Left renal pelvis (tissue), 4 donors: Measurements from ENCODE around the gene CADPS2. TPM values are rescaled to one million over a fixed set of nuclear protein-coding genes. Genes with fewer than 3 reads are reported as not detected.

ENCODE experiments used
- DNase-seq, 4 donors: peaks; one replicate each; pipeline ENCODE4 v3.0.0-alpha.2; 2013; ENCODE audit warnings: low read depth in 4 of 4, low spot score in 3 of 4
- polyA plus RNA-seq, 4 donors: library from polyadenylated mRNA; unstranded; fragments of 120-200 nt; gene quantifications; one replicate each; pipeline ENCODE4 v1.2.1, GENCODE V29; 2013; ENCODE audit not compliant: insufficient read length in 4 of 4

The CADPS2 gene
- polyA plus RNA-seq, 4 donors = 42.6 to 124 (median 54.3) TPM

DNA sequence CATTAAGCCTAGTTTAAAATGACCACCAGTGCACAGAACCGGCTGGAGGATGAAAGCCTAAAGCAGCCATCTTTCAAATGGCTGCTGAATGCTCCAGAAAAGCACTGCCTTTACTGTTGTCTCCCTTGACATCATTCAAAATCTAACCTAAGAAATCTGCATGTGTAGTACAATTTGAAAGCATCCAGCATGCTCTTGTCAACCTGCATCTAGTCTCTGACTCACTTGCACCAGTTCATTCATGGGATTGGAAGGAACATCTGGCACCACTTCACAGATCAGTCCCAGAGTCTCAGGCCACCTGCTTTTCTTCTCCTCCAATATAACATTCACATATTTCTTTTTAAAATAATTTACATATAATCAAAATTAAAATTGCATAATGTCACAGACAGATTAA lies 263.6 kb downstream of the CADPS2 start:
- no peak for DNase-seq

DNA sequence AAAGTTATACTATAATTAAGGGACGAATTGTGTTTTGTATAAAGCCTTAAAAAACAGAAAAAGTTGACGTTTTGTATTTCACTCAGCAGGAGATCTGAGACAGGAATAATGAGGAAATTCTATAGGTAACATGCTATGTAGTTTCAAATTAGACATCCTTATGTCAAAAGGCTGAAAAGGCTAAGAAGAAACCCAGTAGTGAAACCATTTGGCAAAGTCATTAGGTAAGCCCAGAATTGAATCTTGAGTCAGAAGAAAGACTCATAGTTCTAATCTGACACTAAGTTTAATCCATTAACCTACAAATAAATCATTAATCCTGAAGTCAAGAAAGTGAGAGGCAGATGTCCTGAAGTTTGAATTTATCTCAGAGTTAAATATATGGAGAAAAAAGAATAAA lies 266.6 kb downstream of the CADPS2 start:
- no peak for DNase-seq

DNA sequence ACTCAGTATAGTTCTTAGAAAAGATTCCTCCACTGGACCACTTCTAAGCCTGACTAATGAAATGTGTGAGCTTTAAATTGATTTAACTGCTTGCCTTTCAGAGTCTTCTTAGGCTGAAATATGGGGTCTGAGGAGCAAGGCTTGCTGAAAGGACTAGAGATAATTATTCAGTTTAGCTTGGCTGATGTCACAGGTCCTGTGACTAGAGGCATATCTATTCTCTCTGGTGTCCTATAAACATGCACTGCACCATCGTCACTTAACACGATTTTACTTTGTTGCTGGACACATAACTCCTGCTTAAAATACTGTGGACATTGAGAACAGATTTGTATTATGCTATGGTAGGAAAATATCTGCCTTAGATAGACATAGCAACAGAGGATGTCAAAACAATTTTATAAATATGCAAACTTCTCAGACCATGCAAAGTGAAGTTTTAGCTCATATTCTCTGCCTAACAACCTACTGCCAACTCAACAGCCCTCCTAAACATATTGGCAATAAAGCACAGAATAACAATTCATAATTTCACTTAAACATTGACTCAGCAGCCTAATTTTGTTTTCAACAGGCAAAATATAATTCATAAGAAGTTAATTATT lies 267.6 kb downstream of the CADPS2 start:
- no peak for DNase-seq

DNA sequence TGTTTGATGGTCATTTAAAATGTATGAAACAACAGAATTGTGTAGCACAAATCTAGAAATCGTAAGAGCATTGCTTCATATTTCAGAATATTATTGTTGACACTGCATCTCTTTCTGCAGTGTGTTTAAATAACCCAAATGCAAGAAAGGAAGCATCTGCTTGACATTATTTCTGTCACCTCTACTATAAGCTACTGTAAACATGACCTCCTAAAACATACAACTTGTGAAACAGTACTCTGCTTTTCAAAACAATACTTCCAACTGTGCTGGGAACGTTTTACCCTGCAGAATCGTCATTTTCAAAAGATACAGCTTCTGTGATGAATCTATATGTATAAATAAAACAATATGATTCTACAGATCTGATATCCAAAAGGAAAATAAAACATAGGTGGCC lies 269.3 kb downstream of the CADPS2 start:
- no peak for DNase-seq

DNA sequence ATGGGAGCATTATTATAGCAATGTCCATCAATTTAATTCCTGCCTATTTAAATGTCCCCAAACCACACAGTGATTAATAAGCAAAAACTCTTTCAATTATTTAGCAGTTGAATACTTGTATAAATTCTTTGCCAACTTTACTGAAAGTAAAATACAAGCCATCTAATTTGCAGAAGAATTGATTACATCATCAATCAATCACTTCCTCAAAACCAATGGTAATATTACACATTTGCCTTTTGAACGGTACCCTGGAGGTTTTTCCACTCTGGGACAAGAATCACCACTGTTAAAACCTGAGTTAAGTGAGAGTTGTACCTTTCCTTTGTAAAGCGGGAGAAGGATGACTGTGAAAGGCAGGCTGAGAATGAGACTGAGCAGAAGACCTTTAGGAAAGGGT lies 280.3 kb downstream of the CADPS2 start:
- DNase-seq = no peak

DNA sequence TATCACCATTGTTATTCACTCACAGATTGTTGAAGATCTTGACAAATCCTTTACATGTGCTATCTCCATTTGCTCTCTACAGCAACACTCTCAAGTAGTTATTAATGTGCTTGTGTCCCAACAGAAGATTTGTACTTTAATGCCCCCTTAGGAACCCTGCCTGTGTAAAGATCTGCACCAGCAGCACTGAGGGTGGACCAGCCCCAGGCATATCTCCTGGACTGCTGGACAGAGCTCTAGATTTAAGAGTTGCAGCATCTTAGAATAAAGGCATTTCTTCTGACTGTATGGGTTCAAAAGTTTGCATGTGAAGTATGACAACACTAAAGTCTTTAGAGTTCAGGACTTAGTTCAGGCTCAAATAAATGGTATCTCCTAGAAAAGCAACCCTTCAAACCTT lies 282.0 kb downstream of the CADPS2 start:
- no peak for DNase-seq

DNA sequence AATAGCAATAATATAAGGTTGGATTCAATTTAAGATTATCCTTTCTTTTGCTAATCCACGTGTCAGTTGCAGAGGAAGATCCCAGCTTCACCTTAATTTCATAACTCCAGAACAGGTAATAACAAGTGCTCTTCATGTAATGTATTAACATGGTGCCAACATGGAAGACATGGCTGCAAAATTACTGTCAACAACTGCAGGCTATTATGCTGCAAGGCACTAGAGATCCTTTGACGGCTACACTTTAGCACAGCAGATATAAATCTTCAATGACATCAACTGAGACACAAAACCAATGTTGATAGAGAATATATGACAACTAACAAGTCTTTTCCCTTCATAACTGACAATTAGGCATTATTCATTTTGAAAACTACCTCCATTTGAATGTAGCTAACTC lies 283.5 kb downstream of the CADPS2 start:
- no peak for DNase-seq

DNA sequence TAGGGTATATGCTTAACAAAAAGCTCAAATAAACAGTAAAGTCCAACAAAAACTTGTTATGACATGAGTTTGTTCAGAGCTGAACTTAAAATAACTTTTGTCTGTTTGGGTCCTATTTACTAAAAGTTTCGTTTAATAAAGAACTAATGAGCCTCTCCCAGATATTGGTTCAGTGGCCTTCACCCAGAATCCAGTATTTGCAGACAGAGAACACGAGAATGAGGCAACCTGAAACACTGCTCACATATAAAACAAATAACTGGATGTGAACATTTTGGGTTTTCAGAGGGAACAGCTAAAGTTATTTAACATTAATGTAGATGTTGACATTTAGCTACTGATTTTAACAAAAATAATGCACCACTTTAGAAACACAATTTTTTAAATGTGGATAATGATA lies 285.6 kb downstream of the CADPS2 start:
- no peak for DNase-seq

DNA sequence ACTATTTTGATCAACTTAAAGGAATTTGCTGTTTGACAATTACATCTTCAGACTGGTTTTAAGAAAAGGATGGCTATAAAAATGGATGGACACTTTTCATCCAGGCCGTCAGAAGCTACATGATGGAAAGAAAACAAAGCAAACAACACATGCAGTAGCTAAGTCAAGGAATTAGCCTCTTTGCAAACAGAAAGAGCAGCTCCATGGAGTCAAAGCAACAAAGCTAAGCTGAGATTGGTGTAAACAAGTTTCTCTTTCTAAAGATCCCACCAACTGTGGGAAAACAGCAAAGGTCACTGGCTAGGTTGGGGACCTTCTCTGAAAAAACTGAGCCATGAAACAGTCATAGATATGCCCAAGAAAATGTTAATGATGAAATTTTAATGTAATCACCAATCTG lies 286.2 kb downstream of the CADPS2 start:
- DNase-seq = no peak

DNA sequence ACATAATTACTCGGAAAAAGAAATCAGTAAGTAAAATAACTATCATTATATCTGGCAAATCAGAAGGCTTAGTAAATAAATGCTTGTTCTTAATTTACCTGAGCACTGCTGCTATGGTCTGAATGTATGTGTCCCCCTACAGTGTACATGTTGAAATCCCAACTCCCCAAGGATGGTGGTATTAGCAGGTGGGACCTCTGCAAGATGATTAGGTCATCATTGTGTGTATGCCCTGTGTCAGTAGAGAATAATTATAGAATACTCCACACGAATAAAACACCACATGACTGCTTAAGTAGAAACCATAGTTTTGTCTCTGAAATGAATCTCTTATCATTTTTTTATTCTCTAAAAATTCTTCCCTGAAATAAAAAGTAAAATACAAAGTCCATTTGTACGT lies 289.0 kb downstream of the CADPS2 start:
- DNase-seq = no peak

DNA sequence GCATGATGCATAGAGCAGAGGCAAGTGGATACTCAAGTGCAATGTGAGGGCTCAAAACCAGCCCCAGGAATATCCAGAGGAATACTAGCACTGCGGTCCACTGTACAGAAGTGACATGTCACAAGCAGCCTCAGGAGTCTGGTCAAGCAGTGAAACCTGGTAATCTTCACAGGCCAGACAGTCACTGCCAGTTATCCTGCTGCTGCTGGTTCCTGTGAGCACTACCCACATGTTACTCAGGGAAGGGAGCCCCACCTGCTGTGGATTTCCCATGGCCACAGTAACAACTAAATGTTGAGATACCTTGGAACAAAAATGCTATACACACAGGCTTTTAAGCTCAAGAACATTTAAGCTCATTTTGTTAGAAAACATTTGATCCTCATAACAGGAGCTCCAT lies 290.4 kb downstream of the CADPS2 start:
- no peak for DNase-seq

DNA sequence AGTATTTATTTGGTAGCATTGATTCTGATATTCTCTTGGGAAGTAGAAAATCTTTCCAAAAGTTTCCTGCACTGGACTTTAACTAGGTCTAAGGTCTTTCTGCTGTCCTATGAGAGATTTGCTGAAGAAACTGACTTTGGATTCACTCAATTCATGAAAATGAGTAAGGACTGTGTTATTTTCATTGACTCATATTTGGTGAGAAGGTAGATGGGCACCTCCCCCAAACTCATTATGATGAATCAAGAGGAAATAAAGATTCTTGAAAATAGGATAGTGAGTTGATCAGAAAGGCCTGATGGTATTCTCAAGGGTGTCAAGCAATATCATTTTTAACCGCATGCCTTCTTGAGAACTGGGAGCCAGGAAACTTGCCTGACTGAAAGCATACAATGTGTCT lies 297.6 kb downstream of the CADPS2 start:
- DNase-seq = no peak

DNA sequence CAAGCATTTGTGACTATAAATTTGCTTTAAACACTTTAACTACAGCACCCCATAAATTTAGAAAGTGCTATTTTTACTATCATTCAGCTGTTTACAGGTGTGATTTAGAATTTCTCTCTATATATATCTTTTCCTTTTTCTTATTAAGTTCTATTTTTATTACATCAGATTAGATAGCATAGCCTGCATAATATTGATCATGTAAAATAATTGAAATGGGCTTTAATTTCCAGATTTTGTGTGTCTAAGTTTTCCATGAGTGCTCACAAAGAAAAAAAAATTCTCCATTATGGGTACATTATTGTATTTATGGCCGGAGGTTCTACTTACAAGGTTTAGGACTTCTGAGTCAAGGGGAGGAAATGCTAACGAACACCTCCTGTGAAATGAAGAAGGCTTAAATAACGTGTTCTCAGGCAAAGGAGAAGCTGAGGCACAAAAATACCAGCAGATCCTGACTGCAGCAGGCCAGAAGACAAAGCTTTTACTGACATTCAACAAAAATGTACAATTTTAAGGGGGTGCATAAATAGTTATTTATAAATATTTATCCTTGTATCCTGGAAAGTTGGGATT lies 301.5 kb downstream of the CADPS2 start:
- DNase-seq = peak; percentile 5 to 32 (median 6)

DNA sequence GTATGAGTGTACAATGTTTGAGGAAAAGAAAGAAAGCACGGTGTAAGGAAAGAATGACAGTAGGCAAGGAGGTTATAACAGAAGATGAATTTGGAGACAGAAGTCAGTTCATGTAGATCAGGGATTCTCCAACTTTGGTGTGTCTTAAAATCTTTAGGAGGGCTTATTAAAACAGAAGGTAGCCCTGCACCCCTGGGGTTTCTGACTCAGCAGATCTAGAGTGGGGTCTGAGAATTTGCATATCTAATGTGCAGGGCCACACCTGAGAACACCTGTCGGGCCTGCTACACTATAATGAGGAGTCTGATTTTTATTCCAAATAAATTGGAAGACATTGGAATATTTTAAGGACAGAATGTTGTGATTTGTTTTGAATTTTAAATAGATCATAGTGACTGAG lies 307.9 kb downstream of the CADPS2 start:
- no peak for DNase-seq

DNA sequence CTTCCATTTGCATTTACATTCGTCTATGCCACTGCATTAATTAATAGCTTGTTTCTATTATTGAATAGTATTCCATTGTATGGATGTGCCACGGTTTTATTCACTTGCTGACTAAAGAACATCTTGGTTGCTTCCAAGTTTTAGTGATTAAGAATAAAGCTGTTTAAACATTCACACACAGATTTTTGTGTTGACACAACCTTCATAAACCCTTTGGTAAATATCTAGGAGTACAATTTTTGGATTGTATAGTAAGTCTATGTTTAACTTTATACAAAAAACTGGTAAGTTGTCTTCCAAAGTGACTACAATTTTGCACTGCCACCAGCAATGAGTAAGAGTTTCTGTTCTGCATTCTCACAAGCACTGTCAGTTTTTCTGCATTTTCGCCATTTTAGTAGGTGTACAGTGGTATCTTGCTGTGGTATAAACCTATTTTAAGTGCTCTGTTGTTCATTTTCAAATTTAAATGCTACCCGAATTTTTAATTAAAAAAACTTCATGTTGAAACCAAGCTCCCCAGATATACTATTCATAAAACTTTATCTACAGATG lies 308.7 kb downstream of the CADPS2 start:
- no peak for DNase-seq

DNA sequence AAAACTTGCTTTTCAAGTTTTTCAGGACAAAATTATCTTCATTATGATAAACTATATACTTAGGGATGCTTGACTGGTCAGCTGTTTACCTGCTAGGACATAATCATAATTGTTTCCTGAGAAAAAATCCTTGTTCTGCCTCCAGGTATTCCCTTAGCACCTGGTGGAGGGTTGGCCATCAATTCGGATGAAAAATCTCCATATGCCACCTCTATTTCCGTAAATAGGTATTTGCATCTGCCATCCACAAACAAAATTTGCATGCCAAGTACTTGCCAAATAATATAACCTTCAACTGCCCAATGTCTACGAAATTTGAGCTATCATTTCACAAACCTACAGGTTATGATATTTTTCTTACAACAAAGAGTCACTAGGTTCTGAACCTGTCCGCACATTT lies 313.6 kb downstream of the CADPS2 start:
- DNase-seq = no peak

DNA sequence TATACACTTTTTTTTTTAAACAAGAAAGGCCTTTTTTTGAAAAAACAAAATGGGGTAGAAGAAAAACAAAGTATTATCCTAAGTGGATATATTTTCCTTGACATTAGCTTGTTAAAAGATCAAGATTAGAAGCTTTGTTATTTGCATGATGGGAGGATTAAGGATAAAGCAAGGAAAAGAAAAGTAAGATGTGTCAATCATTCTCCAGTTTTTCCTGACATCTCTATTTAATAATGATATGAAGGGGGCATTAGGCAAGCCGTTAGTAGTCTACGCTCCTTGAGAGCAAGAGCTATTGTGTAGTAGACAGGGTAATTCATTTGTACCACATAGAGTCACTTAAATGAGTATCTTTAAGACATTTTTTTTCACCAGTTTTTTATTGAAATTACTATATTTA lies 324.9 kb downstream of the CADPS2 start:
- DNase-seq = no peak

DNA sequence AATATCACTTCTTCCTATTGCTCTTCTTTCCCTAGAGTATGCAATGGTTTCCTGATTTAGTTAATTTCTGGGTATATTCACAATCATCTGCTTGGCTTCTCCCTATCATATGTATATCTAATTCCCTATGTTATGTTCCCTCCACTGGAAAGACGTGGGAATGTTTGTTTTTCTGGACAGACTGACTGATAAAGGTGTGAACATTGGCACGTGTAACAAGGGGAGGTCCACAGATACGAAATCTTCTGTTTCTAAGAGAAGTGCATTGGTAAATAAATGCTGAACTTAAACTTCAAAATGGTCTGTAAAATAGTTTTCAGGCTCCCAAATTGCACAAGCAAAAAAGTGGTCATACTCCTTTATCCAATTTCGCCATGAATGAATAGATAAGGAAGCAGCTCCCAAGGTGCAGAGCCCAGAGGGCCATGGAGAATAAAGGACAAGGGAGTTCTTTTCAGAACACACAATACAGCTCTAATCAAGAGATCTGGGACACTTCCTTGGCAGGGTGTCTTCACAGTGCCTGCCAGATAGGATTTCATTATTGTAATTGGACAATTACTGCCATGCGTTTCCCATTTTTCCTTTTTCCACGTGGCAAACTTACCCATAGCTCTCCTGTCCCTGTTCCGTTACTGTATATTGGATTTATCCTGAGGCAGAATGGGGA lies 329.3 kb downstream of the CADPS2 start:
- DNase-seq = no peak

DNA sequence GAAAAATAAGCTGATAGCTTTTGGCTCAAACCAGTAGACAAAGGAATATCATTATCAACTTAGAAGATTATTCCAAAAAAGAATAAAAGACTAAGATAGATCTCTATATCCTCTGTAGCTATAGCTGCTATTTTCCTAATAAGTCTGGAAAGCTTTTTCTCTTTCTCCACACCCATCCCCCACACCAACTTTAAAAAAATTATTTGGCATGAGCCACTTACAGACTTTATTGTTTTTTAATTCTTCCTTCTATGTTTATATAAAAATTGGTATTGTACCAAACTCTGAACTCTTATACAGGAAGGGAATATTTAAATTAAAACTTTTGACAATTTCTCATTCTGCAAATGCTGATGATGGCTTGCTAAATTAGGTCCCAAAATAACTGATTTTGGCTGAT lies 330.0 kb downstream of the CADPS2 start:
- no peak for DNase-seq

DNA sequence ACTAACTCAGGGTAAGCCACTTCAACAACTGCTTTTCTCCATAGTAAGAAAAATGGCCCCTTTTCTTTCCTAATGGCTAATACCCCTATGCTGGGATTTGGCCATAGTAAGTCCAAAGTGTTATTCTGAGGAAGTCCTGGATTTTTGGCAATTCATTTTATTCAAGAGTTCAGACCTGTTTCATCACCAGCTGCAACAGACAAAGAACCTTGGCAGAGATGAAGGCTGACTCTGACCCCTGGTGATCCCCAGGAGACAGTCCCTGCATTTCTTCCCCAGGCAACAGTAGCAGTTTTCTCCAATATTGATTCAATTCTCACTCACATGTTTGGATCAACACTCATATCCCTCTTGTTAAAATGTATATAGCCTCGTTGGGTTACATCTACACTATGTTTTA lies 332.5 kb downstream of the CADPS2 start:
- no peak for DNase-seq

DNA sequence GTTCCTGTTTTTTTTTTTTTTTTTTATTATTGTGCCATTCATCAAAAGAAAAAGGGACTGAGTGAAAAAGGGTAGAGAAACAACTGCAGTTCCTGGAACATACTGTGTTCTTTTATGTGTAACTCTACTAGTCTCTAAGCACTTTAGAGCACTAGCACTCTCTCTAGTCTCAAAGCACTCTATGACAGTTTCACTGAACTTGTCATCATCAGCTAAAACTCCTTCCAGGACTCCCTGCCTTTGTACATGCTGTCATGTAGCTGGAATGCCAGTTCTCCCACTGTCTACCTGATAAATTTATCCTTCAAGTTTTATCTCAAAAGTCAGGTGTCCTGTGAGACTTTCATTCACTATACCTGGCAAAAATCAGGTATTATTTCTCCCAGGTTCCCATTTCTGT lies 333.5 kb downstream of the CADPS2 start:
- DNase-seq = no peak

DNA sequence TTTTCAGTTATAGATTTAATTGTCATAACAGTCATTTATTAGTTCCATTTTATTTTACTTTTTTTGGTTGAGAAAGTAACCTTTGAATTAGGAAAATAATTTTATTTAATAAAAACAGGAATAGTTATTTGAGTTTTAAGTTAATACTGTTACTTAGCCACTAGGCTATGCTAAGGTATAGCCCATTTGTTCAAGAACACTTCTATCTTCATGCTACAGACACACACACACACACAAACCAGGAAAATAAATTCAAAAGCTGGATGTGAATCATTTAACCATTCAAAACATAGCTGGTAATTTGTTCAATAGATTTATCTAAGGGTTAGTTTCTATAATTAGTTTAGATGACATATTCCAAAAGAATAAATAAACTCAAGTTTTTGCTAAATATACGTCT lies 335.7 kb downstream of the CADPS2 start:
- no peak for DNase-seq
